AG10803 (cell line): ENCODE results near the gene PDHB.

Experiments used
- DNase-seq: peaks from one replicate; pipeline ENCODE4 v3.0.0; 2010; ENCODE audit warnings: low read depth
- H3K4me3 ChIP-seq: 2 replicates; pipeline ENCODE4 v1.5.1; 2011; ENCODE audit warnings: mild to moderate bottlenecking, low read length, control low read depth
- CTCF ChIP-seq: conservative IDR thresholded peaks from 2 replicates; pipeline ENCODE4 v1.5.1; 2011; ENCODE audit warnings: mild to moderate bottlenecking, low read length, control low read depth, inconsistent platforms

The PDHB gene

GRCh38 chr3:58424613-58425012 lies 9.0 kb downstream of the PDHB start:
- no peak for DNase-seq
- no peak overlapping the region for H3K4me3 ChIP-seq
- TF ChIP-seq CTCF, result no peak

GRCh38 chr3:58422756-58423325 lies 10.8 kb downstream of the PDHB start:
- peak; percentile 45 for TF ChIP-seq CTCF
- peak; percentile 35 for DNase-seq
- H3K4me3 ChIP-seq, result no peak overlapping the region

- DNase-seq, result no peak
- H3K4me3 ChIP-seq, result no peak overlapping the region
- TF ChIP-seq CTCF, result no peak
Observed at GRCh38 chr3:58421004-58421403, 12.6 kb downstream of the PDHB start.

- no peak overlapping the region for H3K4me3 ChIP-seq
- DNase-seq, result peak; percentile 51
- peak; percentile 16; the same call in 1 of the 2 replicates for TF ChIP-seq CTCF
Observed at GRCh38 chr3:58419780-58420507, 13.7 kb downstream of the PDHB start.

GRCh38 chr3:58418227-58418626 lies 15.4 kb downstream of the PDHB start:
- DNase-seq, result no peak
- TF ChIP-seq CTCF, result no peak
- H3K4me3 ChIP-seq, result no peak overlapping the region

- no peak overlapping the region for H3K4me3 ChIP-seq
- TF ChIP-seq CTCF, result no peak
- no peak for DNase-seq
Observed at GRCh38 chr3:58417075-58417474, 16.6 kb downstream of the PDHB start.

- no peak for TF ChIP-seq CTCF
- no peak for DNase-seq
- H3K4me3 ChIP-seq, result no peak overlapping the region
Observed at GRCh38 chr3:58416191-58416590, 17.4 kb downstream of the PDHB start.
